ENCODE data around the gene BICRAL.
"Not testable (repeated sequence)": the region's sequence is repeated elsewhere in the genome, so short reads cannot be mapped to it uniquely, and the experiment has no call there.

The BICRAL gene

GRCh38 chr6:42902429-42903263 is 120.8 kb downstream of the BICRAL start:
- FAIRE-seq: not testable (repeated sequence)

- FAIRE-seq: no peak
Measured at GRCh38 chr6:42904467-42904866, 122.6 kb downstream of the BICRAL start.

GRCh38 chr6:42907336-42907735 is 125.5 kb downstream of the BICRAL start:
- FAIRE-seq: no peak

- FAIRE-seq: no peak
Measured at GRCh38 chr6:42909835-42910234, 128.0 kb downstream of the BICRAL start.

- FAIRE-seq: no peak
Measured at GRCh38 chr6:42911171-42912021, 129.5 kb downstream of the BICRAL start.

- no peak for FAIRE-seq
Measured at GRCh38 chr6:42914546-42914945, 132.7 kb downstream of the BICRAL start.

GRCh38 chr6:42915732-42916131 is 133.9 kb downstream of the BICRAL start, which contains the start of gene PTCRA:
TSS of gene PTCRA (plus strand) at chr6:42916053. CDS start at chr6:42916070, 17 bp downstream.
- no peak for FAIRE-seq

GRCh38 chr6:42916288-42916687 is 134.4 kb downstream of the BICRAL start:
- no peak for FAIRE-seq
